ACC112 (cell line): ENCODE data around the gene GTPBP1.

Experiments used
- H2AFZ ChIP-seq: fragments of 200-600 bp; sonication (generic); one replicate; pipeline ENCODE4 v1.6.0; 2017; ENCODE audit warnings: antibody characterized with exemption, low read length; ENCODE audit not compliant: unreplicated experiment
- H3K27ac ChIP-seq: fragments of 200-600 bp; sonication (generic); 2 replicates; pipeline ENCODE4 v1.5.1; 2014; ENCODE audit warnings: low read depth, mild to moderate bottlenecking, antibody characterized with exemption, low read length, moderate library complexity
- H3K27me3 ChIP-seq: fragments of 200-600 bp; sonication (generic); 2 replicates; pipeline ENCODE4 v1.6.1; 2014; ENCODE audit warnings: mild to moderate bottlenecking, antibody characterized with exemption, low read length, moderate library complexity, mixed read lengths; ENCODE audit not compliant: insufficient read depth
- H3K36me3 ChIP-seq: fragments of 200-600 bp; sonication (generic); 2 replicates; pipeline ENCODE4 v1.6.1; 2016; ENCODE audit warnings: mild to moderate bottlenecking, antibody characterized with exemption, low read length, moderate library complexity, mixed read lengths; ENCODE audit not compliant: insufficient read depth
- H3K4me1 ChIP-seq: fragments of 200-600 bp; sonication (generic); one replicate; pipeline ENCODE4 v1.6.1; 2016; ENCODE audit warnings: low read length, mixed read lengths; ENCODE audit not compliant: insufficient read depth, unreplicated experiment, control insufficient read depth
- H3K4me3 ChIP-seq: fragments of 200-600 bp; sonication (generic); 2 replicates; pipeline ENCODE4 v1.5.1; 2014; ENCODE audit warnings: mild to moderate bottlenecking, low read depth, low read length
- H3K79me2 ChIP-seq: fragments of 200-600 bp; sonication (generic); one replicate; pipeline ENCODE4 v1.6.0; 2016; ENCODE audit warnings: low read length; ENCODE audit not compliant: control insufficient read depth, unreplicated experiment, insufficient read depth

The GTPBP1 gene

GRCh38 chr22:38704654-38705234 lies 1.0 kb upstream of the GTPBP1 start:
- H2AFZ ChIP-seq: peak overlapping the region; percentile 98

GRCh38 chr22:38706101-38706900 lies 557 bp downstream of the GTPBP1 start:
- H3K79me2 ChIP-seq: peaks cover 52% of the 10 kb centered on the region
- H3K4me3 ChIP-seq: peak overlapping the region; percentile 89
- H3K27me3 ChIP-seq: no peaks in the 10 kb centered on the region
- no peak overlapping the region for H2AFZ ChIP-seq
- peaks cover 19% of the 10 kb centered on the region for H3K4me1 ChIP-seq
- H3K27ac ChIP-seq: peak overlapping the region; percentile 76
- no peaks in the 10 kb centered on the region for H3K36me3 ChIP-seq

More at GRCh38 chr22:38704654-38705234, 1.0 kb upstream of the GTPBP1 start:
- Histone ChIP-seq H3K4me1 (peaks cover 19% of the 10 kb centered on the region), H3K27me3 (no peaks in the 10 kb centered on the region), H3K36me3 (no peaks in the 10 kb centered on the region), H3K79me2 (peaks cover 45% of the 10 kb centered on the region), H3K4me3 (peak overlapping the region; percentile 76), H3K27ac (peak overlapping the region; percentile 79)

- H3K79me2 ChIP-seq: peaks cover 55% of the 10 kb centered on the region
- H3K4me1 ChIP-seq: peaks cover 16% of the 10 kb centered on the region
- peak overlapping the region; percentile 76 for H3K27ac ChIP-seq
- peak overlapping the region; percentile 89 for H3K4me3 ChIP-seq
- no peaks in the 10 kb centered on the region for H3K27me3 ChIP-seq
- no peak overlapping the region for H2AFZ ChIP-seq
- no peaks in the 10 kb centered on the region for H3K36me3 ChIP-seq
Measured at GRCh38 chr22:38706901-38707195, 1.1 kb downstream of the GTPBP1 start.

GRCh38 chr22:38707346-38707745 lies 1.6 kb downstream of the GTPBP1 start:
- Histone ChIP-seq H3K4me3 (peak overlapping the region; percentile 89), H2AFZ (no peak overlapping the region), H3K27ac (peak overlapping the region; percentile 76), H3K27me3 (no peaks in the 10 kb centered on the region), H3K36me3 (no peaks in the 10 kb centered on the region), H3K4me1 (peaks cover 16% of the 10 kb centered on the region), H3K79me2 (peaks cover 60% of the 10 kb centered on the region)

- no peak overlapping the region for H3K27ac ChIP-seq
- H2AFZ ChIP-seq: no peak overlapping the region
- H3K27me3 ChIP-seq: no peaks in the 10 kb centered on the region
- peaks cover 16% of the 10 kb centered on the region for H3K4me1 ChIP-seq
- peak overlapping the region; percentile 89 for H3K4me3 ChIP-seq
- no peaks in the 10 kb centered on the region for H3K36me3 ChIP-seq
- peaks cover 67% of the 10 kb centered on the region for H3K79me2 ChIP-seq
Measured at GRCh38 chr22:38707984-38708383, 2.2 kb downstream of the GTPBP1 start.

- no peaks in the 10 kb centered on the region for H3K27me3 ChIP-seq
- peaks cover 76% of the 10 kb centered on the region for H3K79me2 ChIP-seq
- no peak overlapping the region for H2AFZ ChIP-seq
- H3K4me1 ChIP-seq: peaks cover 16% of the 10 kb centered on the region
- H3K4me3 ChIP-seq: no peak overlapping the region
- H3K27ac ChIP-seq: no peak overlapping the region
- H3K36me3 ChIP-seq: no peaks in the 10 kb centered on the region
Measured at GRCh38 chr22:38709306-38709705, 3.6 kb downstream of the GTPBP1 start.

GRCh38 chr22:38710351-38710750 lies 4.6 kb downstream of the GTPBP1 start:
- peaks cover 82% of the 10 kb centered on the region for H3K79me2 ChIP-seq
- no peaks in the 10 kb centered on the region for H3K27me3 ChIP-seq
- no peak overlapping the region for H3K4me3 ChIP-seq
- H3K27ac ChIP-seq: no peak overlapping the region
- no peaks in the 10 kb centered on the region for H3K36me3 ChIP-seq
- H3K4me1 ChIP-seq: peaks cover 10% of the 10 kb centered on the region
- no peak overlapping the region for H2AFZ ChIP-seq

- no peaks in the 10 kb centered on the region for H3K27me3 ChIP-seq
- peaks cover 85% of the 10 kb centered on the region for H3K79me2 ChIP-seq
- peaks cover 10% of the 10 kb centered on the region for H3K4me1 ChIP-seq
- no peak overlapping the region for H2AFZ ChIP-seq
- H3K27ac ChIP-seq: no peak overlapping the region
- H3K4me3 ChIP-seq: no peak overlapping the region
- no peaks in the 10 kb centered on the region for H3K36me3 ChIP-seq
Measured at GRCh38 chr22:38710866-38711265, 5.1 kb downstream of the GTPBP1 start.

GRCh38 chr22:38712486-38713207 lies 6.9 kb downstream of the GTPBP1 start:
- no peak overlapping the region for H3K27ac ChIP-seq

GRCh38 chr22:38713921-38714320 lies 8.2 kb downstream of the GTPBP1 start:
- Histone ChIP-seq H3K27ac (no peak overlapping the region), H3K79me2 (peaks cover 59% of the 10 kb centered on the region), H2AFZ (no peak overlapping the region), H3K4me3 (no peak overlapping the region), H3K4me1 (peaks cover 9% of the 10 kb centered on the region), H3K27me3 (no peaks in the 10 kb centered on the region), H3K36me3 (no peaks in the 10 kb centered on the region)

More at GRCh38 chr22:38712486-38713207, 6.9 kb downstream of the GTPBP1 start:
- H3K36me3 ChIP-seq: no peaks in the 10 kb centered on the region
- peaks cover 7% of the 10 kb centered on the region for H3K4me1 ChIP-seq
- H2AFZ ChIP-seq: no peak overlapping the region
- peaks cover 72% of the 10 kb centered on the region for H3K79me2 ChIP-seq
- H3K27me3 ChIP-seq: no peaks in the 10 kb centered on the region
- no peak overlapping the region for H3K4me3 ChIP-seq
